Astrocyte (in vitro differentiated cells and primary cell): ENCODE measurements around the gene RCOR1.

ENCODE experiments used
- CTCF ChIP-seq: IDR thresholded peaks from 2 replicates; pipeline ENCODE4 v1.5.1; 2011; ENCODE audit warnings: low read depth, mild to moderate bottlenecking, inconsistent platforms, low read length, moderate library complexity; ENCODE audit not compliant: insufficient read depth
- EZH2 ChIP-seq: IDR thresholded peaks from 2 replicates; pipeline ENCODE4 v1.6.1; 2012; ENCODE audit warnings: mild to moderate bottlenecking, low read length, inconsistent platforms; ENCODE audit not compliant: insufficient read depth

GRCh38 chr14:102731101-102731870 is 138.8 kb downstream of the RCOR1 start:
- TF ChIP-seq EZH2 (no peak), CTCF (no peak)
